Body of pancreas (tissue), 4 donors: ENCODE measurements around the gene PHF21B. TPM values are rescaled to one million over a fixed set of nuclear protein-coding genes. Genes with fewer than 3 reads are reported as not detected.

Experiments used
- ATAC-seq: fragments of 150-250 bp; one replicate; pipeline ENCODE4 v1.9.1; 2016
- DNase-seq, 4 donors: peaks; one replicate each; pipeline ENCODE4 v3.0.0-alpha.2; 2019
- H3K27ac ChIP-seq, 4 donors: fragments of 200-600 bp; sonication (generic); 1 replicate in 3 of 4; 2 replicates in 1 of 4; pipeline versions ENCODE4 v1.5.1 to v1.6.1; 2016 to 2019; ENCODE audit warnings: mild to moderate bottlenecking in 1 of 4, mixed read lengths in 1 of 4, moderate library complexity in 1 of 4
- H3K27me3 ChIP-seq, 2 donors: fragments of 200-600 bp; sonication (generic); one replicate each; pipeline ENCODE4 v1.6.0; 2016; ENCODE audit warnings: mild to moderate bottlenecking in 1 of 2
- H3K36me3 ChIP-seq, 2 donors: fragments of 200-600 bp; sonication (generic); replicated peaks in 1 of 2; 2 replicates each; pipeline ENCODE4 v1.5.1; 2016; ENCODE audit warnings: low read depth in 2 of 2; ENCODE audit not compliant: insufficient read depth in 1 of 2
- H3K4me1 ChIP-seq: fragments of 200-600 bp; sonication (generic); one replicate; pipeline ENCODE4 v1.6.0; 2016
- H3K4me3 ChIP-seq, 2 donors: fragments of 200-600 bp; sonication (generic); 1 replicate in 1 of 2; 2 replicates in 1 of 2; pipeline ENCODE4 v1.5.1; 2016 to 2019
- H3K9me3 ChIP-seq, 3 donors: fragments of 200-600 bp; sonication (generic); 1 replicate in 2 of 3; 2 replicates in 1 of 3; pipeline ENCODE4 v1.5.1; 2016
- CTCF ChIP-seq, 7 experiments: fragments of 450-650 bp in 4 of 7; fragments of 200-600 bp in 3 of 7; sonication (generic) in 3 of 7; IDR thresholded peaks; one replicate each; pipeline ENCODE4 v1.5.1; 2016 to 2019; ENCODE audit warnings: antibody characterized with exemption in 7 of 7
- POLR2A ChIP-seq, 3 donors: fragments of 450-650 bp; IDR thresholded peaks; one replicate each; pipeline ENCODE4 v1.6.1; 2016; ENCODE audit warnings: antibody characterized with exemption in 3 of 3, mild to moderate bottlenecking in 2 of 3
- WGBS, 2 donors: methylation state at CpG; one replicate each; pipeline ENCODE4 v1.1.5; 2017; 5-methylcytosine and 5-hydroxymethylcytosine counted together
- intact Hi-C: fragments of 100-400 bp; cut with DNase I; formaldehyde crosslinking; loops from one replicate; pipeline ENCODE4 v1.15.1; 2023
- total RNA-seq, 2 donors: library from RNA; depleted of rRNA; stranded (reverse); fragments of >200 nt; gene quantifications; one replicate each; pipeline ENCODE4 v1.1.0, GENCODE V29; 2016

The PHF21B gene
- total RNA-seq, 2 donors from 2014 or later: under 0.01 TPM; not detected in 1

GRCh38 chr22:44970291-44970690 lies 39.5 kb downstream of the PHF21B start:
- Histone ChIP-seq H3K36me3 (no peaks in the 10 kb centered on the region), H3K9me3 (no peaks in the 10 kb centered on the region), H3K4me3 (no peak overlapping the region), H3K4me1 (no peaks in the 10 kb centered on the region), H3K27me3 (no peaks in the 10 kb centered on the region), H3K27ac (no peak overlapping the region)
- DNase-seq: no peak
- intact Hi-C loops: no loop called here
- TF ChIP-seq CTCF (IDR thresholded peaks at IDR 0.05) (no peak), POLR2A (IDR thresholded peaks at IDR 0.05) (no peak)
- WGBS, 2 donors: 59 to 62% methylated on average over 6 of the region's 6 CpGs
- no peak for ATAC-seq

- 54 to 74% methylated on average over 6 to 9 of the region's 9 CpGs for WGBS, 2 donors
- Histone ChIP-seq H3K27ac (no peak overlapping the region), H3K4me1 (no peaks in the 10 kb centered on the region), H3K9me3 (no peaks in the 10 kb centered on the region), H3K4me3 (no peak overlapping the region), H3K27me3 (no peaks in the 10 kb centered on the region), H3K36me3 (no peaks in the 10 kb centered on the region)
- DNase-seq: no peak
- ATAC-seq: no peak
- intact Hi-C loops: no loop called here
- TF ChIP-seq POLR2A (IDR thresholded peaks at IDR 0.05) (no peak), CTCF (IDR thresholded peaks at IDR 0.05) (no peak)
Measured at GRCh38 chr22:44969817-44970216, 40.0 kb downstream of the PHF21B start.

- no peak for ATAC-seq
- Histone ChIP-seq H3K9me3 (no peaks in the 10 kb centered on the region), H3K27me3 (no peaks in the 10 kb centered on the region), H3K4me3 (no peak overlapping the region), H3K4me1 (no peaks in the 10 kb centered on the region), H3K36me3 (no peaks in the 10 kb centered on the region), H3K27ac (no peak overlapping the region)
- DNase-seq: no peak
- TF ChIP-seq CTCF (IDR thresholded peaks at IDR 0.05) (no peak), POLR2A (IDR thresholded peaks at IDR 0.05) (no peak)
- intact Hi-C loops: no loop called here
- 67 to 69% methylated on average over 7 of the region's 7 CpGs for WGBS, 2 donors
Measured at GRCh38 chr22:44968736-44969135, 41.1 kb downstream of the PHF21B start.

GRCh38 chr22:44965171-44965570 lies 44.6 kb downstream of the PHF21B start:
- Histone ChIP-seq H3K4me1 (no peaks in the 10 kb centered on the region), H3K4me3 (no peak overlapping the region), H3K27me3 (no peaks in the 10 kb centered on the region), H3K27ac (no peak overlapping the region), H3K9me3 (no peaks in the 10 kb centered on the region), H3K36me3 (no peaks in the 10 kb centered on the region)
- ATAC-seq: no peak
- intact Hi-C loops: no loop called here
- 55 to 78% methylated on average over 5 to 6 of the region's 6 CpGs for WGBS, 2 donors
- no peak for DNase-seq
- TF ChIP-seq CTCF (IDR thresholded peaks at IDR 0.05) (no peak), POLR2A (IDR thresholded peaks at IDR 0.05) (no peak)

- no peak for ATAC-seq
- Histone ChIP-seq H3K4me1 (no peaks in the 10 kb centered on the region), H3K9me3 (no peaks in the 10 kb centered on the region), H3K27ac (no peak overlapping the region), H3K36me3 (no peaks in the 10 kb centered on the region), H3K27me3 (no peaks in the 10 kb centered on the region), H3K4me3 (no peak overlapping the region)
- WGBS, 2 donors: 57 to 60% methylated on average over 6 of the region's 6 CpGs
- no peak for DNase-seq
- TF ChIP-seq CTCF (IDR thresholded peaks at IDR 0.05) (no peak), POLR2A (IDR thresholded peaks at IDR 0.05) (no peak)
- intact Hi-C loops: no loop called here
Measured at GRCh38 chr22:44964722-44965078, 45.1 kb downstream of the PHF21B start.
